CD14-positive monocyte (primary cell): ENCODE data around the gene CYSTM1. TPM values are rescaled to one million over a fixed set of nuclear protein-coding genes. Genes with fewer than 3 reads are reported as not detected.

Source experiments
- DNase-seq, 3 donors: peaks; one replicate each; pipeline ENCODE4 v3.0.0-alpha.2; 2011 to 2022
- H2AFZ ChIP-seq: 2 replicates; pipeline ENCODE4 v1.6.0; 2012; ENCODE audit warnings: mild to moderate bottlenecking, low read depth, low read length, inconsistent platforms; ENCODE audit not compliant: insufficient read depth, poor library complexity, severe bottlenecking
- H3K27ac ChIP-seq, 2 donors: 1 replicate in 1 of 2; 2 replicates in 1 of 2; pipeline ENCODE4 v1.5.1; 2012 to 2013; ENCODE audit warnings: low read length in 2 of 2, control low read depth in 1 of 2, inconsistent platforms in 1 of 2, low read depth in 1 of 2, mild to moderate bottlenecking in 1 of 2
- H3K27me3 ChIP-seq, 2 donors: one replicate each; pipeline versions ENCODE4 v1.6.0 to v1.6.1; 2011 to 2013; ENCODE audit warnings: low read length in 2 of 2; ENCODE audit not compliant: control insufficient read depth in 2 of 2, insufficient read depth in 2 of 2
- H3K36me3 ChIP-seq, 2 donors: replicated peaks in 1 of 2; 1 replicate in 1 of 2; 2 replicates in 1 of 2; pipeline versions ENCODE4 v1.5.1 to v1.6.1; 2012 to 2013; ENCODE audit warnings: low read length in 2 of 2, control low read depth in 1 of 2, inconsistent platforms in 1 of 2, mild to moderate bottlenecking in 1 of 2; ENCODE audit not compliant: insufficient read depth in 2 of 2, control insufficient read depth in 1 of 2
- H3K4me1 ChIP-seq, 2 donors: 1 replicate in 1 of 2; 2 replicates in 1 of 2; pipeline versions ENCODE4 v1.5.1 to v1.6.1; 2012 to 2013; ENCODE audit warnings: low read length in 2 of 2, control low read depth in 1 of 2, inconsistent platforms in 1 of 2, mild to moderate bottlenecking in 1 of 2, moderate library complexity in 1 of 2; ENCODE audit not compliant: insufficient read depth in 2 of 2, control insufficient read depth in 1 of 2
- H3K4me2 ChIP-seq: replicated peaks from 2 replicates; pipeline ENCODE3; 2012; ENCODE audit warnings: low read length, moderate library complexity, mild to moderate bottlenecking; ENCODE audit not compliant: poor library complexity, severe bottlenecking; ENCODE audit errors: extremely low read depth
- H3K4me3 ChIP-seq, 3 experiments: fragments of 200-600 bp in 1 of 3; sonication (generic) in 1 of 3; replicated peaks in 1 of 3; 1 replicate in 2 of 3; 2 replicates in 1 of 3; pipeline ENCODE4 v1.5.1; 2011 to 2013; ENCODE audit warnings: low read length in 3 of 3, mild to moderate bottlenecking in 3 of 3, control low read depth in 2 of 3, low read depth in 2 of 3, inconsistent platforms in 1 of 3, moderate library complexity in 1 of 3
- H3K79me2 ChIP-seq: 2 replicates; pipeline ENCODE4 v1.6.0; 2012; ENCODE audit warnings: mild to moderate bottlenecking, control low read depth, inconsistent platforms, low read length, moderate library complexity; ENCODE audit not compliant: insufficient read depth
- H3K9ac ChIP-seq: 2 replicates; pipeline ENCODE4 v1.6.0; 2017; ENCODE audit warnings: low read length, mild to moderate bottlenecking; ENCODE audit not compliant: insufficient read depth, poor library complexity, severe bottlenecking
- H3K9me3 ChIP-seq, 2 donors: replicated peaks in 1 of 2; 1 replicate in 1 of 2; 2 replicates in 1 of 2; pipeline versions ENCODE4 v1.5.1 to v1.6.1; 2012 to 2013; ENCODE audit warnings: low read length in 2 of 2, control low read depth in 1 of 2; ENCODE audit not compliant: control insufficient read depth in 1 of 2, insufficient read depth in 1 of 2
- H4K20me1 ChIP-seq: 2 replicates; pipeline ENCODE4 v1.6.0; 2012; ENCODE audit warnings: mild to moderate bottlenecking, low read length, control low read depth, moderate library complexity; ENCODE audit not compliant: insufficient read depth
- H3K27ac Mint-ChIP-seq, 7 donors: one replicate each; pipeline ENCODE4 v1.8.0; 2020; ENCODE audit warnings: mild to moderate bottlenecking in 7 of 7, mixed read lengths in 7 of 7, moderate library complexity in 6 of 7, inconsistent platforms in 2 of 7
- H3K27me3 Mint-ChIP-seq, 3 donors: one replicate each; pipeline ENCODE4 v1.8.0; 2021 to 2022; ENCODE audit warnings: low read depth in 3 of 3, mild to moderate bottlenecking in 3 of 3, mixed read lengths in 3 of 3, moderate library complexity in 3 of 3, inconsistent platforms in 1 of 3
- H3K36me3 Mint-ChIP-seq, 2 donors: one replicate each; pipeline ENCODE4 v1.8.0; 2020; ENCODE audit warnings: mixed read lengths in 2 of 2, inconsistent platforms in 1 of 2, mild to moderate bottlenecking in 1 of 2
- H3K4me1 Mint-ChIP-seq: one replicate; pipeline ENCODE4 v1.8.0; 2020; ENCODE audit warnings: mild to moderate bottlenecking, mixed read lengths
- H3K4me3 Mint-ChIP-seq, 2 donors: one replicate each; pipeline ENCODE4 v1.8.0; 2020; ENCODE audit warnings: mild to moderate bottlenecking in 2 of 2, mixed read lengths in 2 of 2, moderate library complexity in 1 of 2
- H3K9me3 Mint-ChIP-seq, 7 donors: one replicate each; pipeline ENCODE4 v1.8.0; 2020 to 2022; ENCODE audit warnings: mixed read lengths in 7 of 7, mild to moderate bottlenecking in 6 of 7, moderate library complexity in 6 of 7, inconsistent platforms in 2 of 7
- WGBS: methylation state at CpG from one replicate; pipeline ENCODE4 v1.1.5; 2013; ENCODE audit warnings: missing lambda C conversion rate; ENCODE audit not compliant: insufficient coverage; 5-methylcytosine and 5-hydroxymethylcytosine counted together
- intact Hi-C, 2 donors: fragments of 100-400 bp; cut with micrococcal nuclease; formaldehyde crosslinking; loops; one replicate each; pipeline versions ENCODE4 v1.15.0 to v1.15.1; 2023
- polyA plus RNA-seq, 3 donors: library from polyadenylated mRNA; depleted of rRNA in 1 of 3; unstranded in 2 of 3; stranded (reverse) in 1 of 3; fragments of 300-500 nt in 2 of 3; fragments of >200 nt in 1 of 3; fragmentation: Illumina TruSeq in 2 of 3; gene quantifications; 1 replicate in 2 of 3; 2 replicates in 1 of 3; pipeline ENCODE4 v1.2.3, GENCODE V29; 2012 to 2021
- TF ChIP-seq, protein P1 (sequence below): fragments of 200-600 bp; IDR thresholded peaks from one replicate; pipeline ENCODE4 v1.8.0; 2022; ENCODE audit warnings: antibody characterized with exemption, mild to moderate bottlenecking

The CYSTM1 gene
- polyA plus RNA-seq, 3 donors: 14.0 to 40.0 (median 36.7) TPM

DNA sequence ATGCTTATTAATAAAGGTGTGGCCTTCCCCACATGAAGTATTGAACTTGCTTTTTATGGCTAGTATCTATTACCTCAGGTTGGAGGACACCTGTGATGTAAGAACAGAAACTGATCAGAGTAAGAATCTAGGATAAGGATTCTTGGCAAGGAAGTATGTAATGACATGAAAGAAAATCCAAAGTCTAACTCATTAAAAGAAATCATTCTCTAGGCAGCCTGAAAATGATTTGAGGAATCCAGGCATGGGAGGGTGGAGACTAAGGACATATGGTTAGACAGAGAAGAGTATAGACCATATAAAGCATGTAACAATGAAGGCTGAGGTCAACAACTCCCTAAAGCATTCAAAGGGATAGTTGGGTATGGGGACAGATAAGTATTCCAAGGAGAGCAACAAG is 95.0 kb downstream of the CYSTM1 start:
- H3K79me2 ChIP-seq: peaks cover 49% of the 10 kb centered on the region
- no peak overlapping the region for H3K27ac Mint-ChIP-seq
- H2AFZ ChIP-seq: no peak overlapping the region
- TF ChIP-seq, protein P1, sequence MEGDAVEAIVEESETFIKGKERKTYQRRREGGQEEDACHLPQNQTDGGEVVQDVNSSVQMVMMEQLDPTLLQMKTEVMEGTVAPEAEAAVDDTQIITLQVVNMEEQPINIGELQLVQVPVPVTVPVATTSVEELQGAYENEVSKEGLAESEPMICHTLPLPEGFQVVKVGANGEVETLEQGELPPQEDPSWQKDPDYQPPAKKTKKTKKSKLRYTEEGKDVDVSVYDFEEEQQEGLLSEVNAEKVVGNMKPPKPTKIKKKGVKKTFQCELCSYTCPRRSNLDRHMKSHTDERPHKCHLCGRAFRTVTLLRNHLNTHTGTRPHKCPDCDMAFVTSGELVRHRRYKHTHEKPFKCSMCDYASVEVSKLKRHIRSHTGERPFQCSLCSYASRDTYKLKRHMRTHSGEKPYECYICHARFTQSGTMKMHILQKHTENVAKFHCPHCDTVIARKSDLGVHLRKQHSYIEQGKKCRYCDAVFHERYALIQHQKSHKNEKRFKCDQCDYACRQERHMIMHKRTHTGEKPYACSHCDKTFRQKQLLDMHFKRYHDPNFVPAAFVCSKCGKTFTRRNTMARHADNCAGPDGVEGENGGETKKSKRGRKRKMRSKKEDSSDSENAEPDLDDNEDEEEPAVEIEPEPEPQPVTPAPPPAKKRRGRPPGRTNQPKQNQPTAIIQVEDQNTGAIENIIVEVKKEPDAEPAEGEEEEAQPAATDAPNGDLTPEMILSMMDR: no peak
- peaks cover 13 to 19% of the 10 kb centered on the region in 2 donors for H3K36me3 Mint-ChIP-seq
- H3K27me3 Mint-ChIP-seq: no peaks in the 10 kb centered on the region
- H3K36me3 ChIP-seq: peaks cover 0 to 6% of the 10 kb centered on the region in 2 donors
- no peak overlapping the region for H3K4me3 Mint-ChIP-seq
- H3K9ac ChIP-seq: no peak overlapping the region
- intact Hi-C loops: loop anchor here in 1 of 2 donors (5.0 kb wide), 1 partner anchor 42 kb away; no protein-coding TSS in a partner anchor
- no peak overlapping the region for H3K4me3 ChIP-seq
- H3K4me1 Mint-ChIP-seq: peaks cover 64% of the 10 kb centered on the region
- no peaks in the 10 kb centered on the region for H3K9me3 ChIP-seq
- H3K9me3 Mint-ChIP-seq: peaks cover 0 to 5% (median 0%) of the 10 kb centered on the region in 7 donors
- H3K27me3 ChIP-seq: no peaks in the 10 kb centered on the region
- H3K4me2 ChIP-seq: no peak overlapping the region
- DNase-seq: no peak
- no peak overlapping the region for H3K27ac ChIP-seq
- peaks cover 42 to 56% of the 10 kb centered on the region in 2 donors for H3K4me1 ChIP-seq
- H4K20me1 ChIP-seq: no peaks in the 10 kb centered on the region

- no peaks in the 10 kb centered on the region for H3K27me3 ChIP-seq
- peaks cover 50% of the 10 kb centered on the region for H3K79me2 ChIP-seq
- no peaks in the 10 kb centered on the region for H3K27me3 Mint-ChIP-seq
- H3K27ac Mint-ChIP-seq: peak overlapping the region; percentile 96 to 99 (median 97)
- H3K27ac ChIP-seq: peak overlapping the region; percentile 77 to 94
- peaks cover 17 to 22% of the 10 kb centered on the region in 2 donors for H3K36me3 Mint-ChIP-seq
- peaks cover 44% of the 10 kb centered on the region for H3K4me1 Mint-ChIP-seq
- DNase-seq: peak; percentile 92 to 98 (median 96)
- no peaks in the 10 kb centered on the region for H3K9me3 ChIP-seq
- H3K9ac ChIP-seq: peak overlapping the region; percentile 45
- H3K9me3 Mint-ChIP-seq: peaks cover 0 to 10% (median 4%) of the 10 kb centered on the region in 7 donors
- 29% methylated on average over 1 of the region's 6 CpGs for WGBS
- H3K4me2 ChIP-seq: peak overlapping the region; percentile 20
- peak overlapping the region in 2 of 3 experiments; percentile 9 to 25 for H3K4me3 ChIP-seq
- peaks cover 36 to 46% of the 10 kb centered on the region in 2 donors for H3K4me1 ChIP-seq
- peak overlapping the region in 1 of 2 donors; percentile 59 for H3K4me3 Mint-ChIP-seq
- no peak overlapping the region for H2AFZ ChIP-seq
- TF ChIP-seq, protein P1: no peak
- H3K36me3 ChIP-seq: no peaks in the 10 kb centered on the region
- no peaks in the 10 kb centered on the region for H4K20me1 ChIP-seq
- intact Hi-C loops: loop anchor here in 1 of 2 donors (5.0 kb wide), 1 partner anchor 39 kb away; no protein-coding TSS in a partner anchor
Observed at GRCh38 chr5:140273401-140273877, 98.5 kb downstream of the CYSTM1 start.
